Measurements from ENCODE around the gene DHRS1.
A peak's percentile ranks its signal among the peaks of the same experiment; 100 is the strongest.

DHRS1 gene

DNA sequence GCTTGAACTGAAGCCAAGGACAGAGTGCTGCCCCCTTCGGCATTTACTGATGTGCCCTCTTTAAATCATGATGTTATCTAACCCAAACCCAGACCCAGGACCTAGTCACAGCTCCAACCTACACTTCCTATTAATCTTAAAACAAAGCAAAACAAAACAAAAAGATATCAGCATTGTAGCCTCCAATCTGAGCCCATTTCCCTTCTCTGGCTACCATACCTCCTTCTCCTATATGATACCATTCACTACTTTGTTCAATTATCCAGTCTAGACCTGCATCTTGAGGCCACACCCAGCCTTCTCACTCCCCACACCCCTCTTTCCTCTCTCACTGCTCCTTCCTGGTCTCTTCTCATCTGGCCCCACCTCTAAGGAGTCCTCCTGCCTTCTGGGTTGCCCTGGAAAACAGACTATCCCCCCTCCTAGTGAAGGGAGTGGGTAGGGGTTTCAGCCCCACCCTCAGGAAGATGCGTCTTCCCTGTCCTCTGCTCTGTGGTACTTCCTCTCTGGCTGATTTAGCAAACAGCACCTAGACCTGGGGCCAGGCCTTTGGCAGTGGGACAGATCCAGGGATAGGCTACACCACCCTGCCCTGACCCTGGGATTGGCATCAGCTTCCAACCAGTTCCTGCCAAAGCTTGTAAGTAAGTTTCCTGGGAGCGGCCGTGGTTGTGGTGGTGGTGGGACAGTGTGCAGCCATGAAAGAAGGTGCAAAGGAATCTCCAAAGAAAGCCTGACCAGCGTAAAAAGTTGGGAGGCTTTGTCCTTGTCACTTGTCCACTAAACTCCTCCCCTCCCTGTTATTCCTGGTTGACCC, 15.0 kb upstream of the DHRS1 start:
- Histone ChIP-seq H3K27ac (no peak overlapping the region), H3K36me3 (no peaks in the 10 kb centered on the region), H3K4me3 (no peak overlapping the region), H3K9me3 (no peaks in the 10 kb centered on the region), H3K4me1 (peaks cover 0 to 31% (median 22%) of the 10 kb centered on the region in 4 donors), H3K27me3 (peaks cover 0 to 43% of the 10 kb centered on the region in 2 donors)
- TF ChIP-seq, protein P1, sequence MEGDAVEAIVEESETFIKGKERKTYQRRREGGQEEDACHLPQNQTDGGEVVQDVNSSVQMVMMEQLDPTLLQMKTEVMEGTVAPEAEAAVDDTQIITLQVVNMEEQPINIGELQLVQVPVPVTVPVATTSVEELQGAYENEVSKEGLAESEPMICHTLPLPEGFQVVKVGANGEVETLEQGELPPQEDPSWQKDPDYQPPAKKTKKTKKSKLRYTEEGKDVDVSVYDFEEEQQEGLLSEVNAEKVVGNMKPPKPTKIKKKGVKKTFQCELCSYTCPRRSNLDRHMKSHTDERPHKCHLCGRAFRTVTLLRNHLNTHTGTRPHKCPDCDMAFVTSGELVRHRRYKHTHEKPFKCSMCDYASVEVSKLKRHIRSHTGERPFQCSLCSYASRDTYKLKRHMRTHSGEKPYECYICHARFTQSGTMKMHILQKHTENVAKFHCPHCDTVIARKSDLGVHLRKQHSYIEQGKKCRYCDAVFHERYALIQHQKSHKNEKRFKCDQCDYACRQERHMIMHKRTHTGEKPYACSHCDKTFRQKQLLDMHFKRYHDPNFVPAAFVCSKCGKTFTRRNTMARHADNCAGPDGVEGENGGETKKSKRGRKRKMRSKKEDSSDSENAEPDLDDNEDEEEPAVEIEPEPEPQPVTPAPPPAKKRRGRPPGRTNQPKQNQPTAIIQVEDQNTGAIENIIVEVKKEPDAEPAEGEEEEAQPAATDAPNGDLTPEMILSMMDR (IDR thresholded peaks at IDR 0.05), result no peak
- DNase-seq, result no peak
- intact Hi-C loops (cut with DNase I; ENCODE audit: low total_unique reads), result no loop called here

DNA sequence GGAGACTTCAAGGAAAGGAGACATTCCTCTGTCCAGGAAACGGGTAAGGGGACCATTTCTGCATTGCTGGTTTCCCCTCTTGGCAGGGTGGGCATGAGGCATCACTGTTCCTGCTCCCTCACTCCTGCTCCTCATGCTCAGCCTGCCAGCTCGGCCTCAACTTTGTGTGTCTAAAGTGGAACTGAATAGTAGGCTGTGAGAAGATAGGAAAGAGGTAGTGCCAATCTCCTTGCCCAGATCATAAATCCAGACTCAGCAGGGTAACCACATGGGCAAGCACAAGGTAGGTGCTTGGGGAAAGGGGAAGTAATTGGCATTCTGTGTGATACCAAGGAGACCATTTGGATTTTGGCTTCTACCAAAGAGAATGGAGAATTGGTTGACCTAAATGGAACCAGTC, 14.3 kb upstream of the DHRS1 start:
- Histone ChIP-seq H3K27ac (no peak overlapping the region), H3K4me3 (no peak overlapping the region), H3K27me3 (peaks cover 0 to 37% of the 10 kb centered on the region in 2 donors), H3K36me3 (no peaks in the 10 kb centered on the region), H3K9me3 (no peaks in the 10 kb centered on the region), H3K4me1 (peaks cover 0 to 37% (median 23%) of the 10 kb centered on the region in 4 donors)
- TF ChIP-seq, protein P1 (IDR thresholded peaks at IDR 0.05), result no peak
- DNase-seq, result no peak
- intact Hi-C loops (cut with DNase I; ENCODE audit: low total_unique reads), result no loop called here

DNA sequence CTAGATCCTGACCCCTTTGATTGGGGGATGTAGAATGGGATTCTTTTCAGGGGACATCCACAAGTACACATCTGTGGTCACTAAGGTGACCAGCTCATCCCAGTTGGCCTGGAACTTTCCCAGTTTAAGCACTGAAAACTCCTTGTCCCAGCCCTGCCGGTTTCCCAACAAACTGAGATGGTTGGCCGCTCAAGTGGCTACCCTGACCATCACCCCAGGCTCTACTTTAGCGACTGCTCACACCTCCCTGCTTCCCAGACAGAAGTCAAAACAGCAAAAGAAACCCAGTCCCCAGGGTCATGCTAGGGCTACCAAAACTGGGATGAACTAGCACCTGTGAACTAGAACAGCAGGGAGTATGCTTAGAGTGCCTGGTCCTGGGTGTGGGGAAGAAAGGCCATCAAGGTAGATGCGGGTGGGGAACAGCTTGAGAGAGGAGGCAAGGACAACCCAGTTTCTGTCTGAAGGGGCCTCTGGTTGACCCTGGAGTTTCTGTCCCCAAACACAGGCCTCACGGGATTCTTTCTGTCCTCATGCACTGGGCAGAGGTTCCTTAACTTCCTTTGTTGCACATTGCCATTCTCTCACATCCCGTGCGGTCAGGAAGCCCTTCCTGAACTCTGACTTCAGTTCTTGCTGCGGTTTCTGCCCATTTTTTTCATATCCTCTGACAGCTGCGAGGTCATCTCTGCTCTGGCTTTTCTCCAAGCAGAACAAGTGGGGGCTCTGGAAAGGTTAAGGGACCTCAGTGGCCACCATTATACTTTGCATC, 13.3 kb upstream of the DHRS1 start:
- Histone ChIP-seq H3K4me3 (no peak overlapping the region), H3K36me3 (no peaks in the 10 kb centered on the region), H3K4me1 (peaks cover 0 to 37% (median 23%) of the 10 kb centered on the region in 4 donors), H3K27me3 (peaks cover 0 to 30% of the 10 kb centered on the region in 2 donors), H3K9me3 (no peaks in the 10 kb centered on the region), H3K27ac (peak overlapping the region in 1 of 2 donors; percentile 26)
- DNase-seq, result peak in 1 of 2 donors; percentile 59
- intact Hi-C loops (cut with DNase I; ENCODE audit: low total_unique reads), result no loop called here
- TF ChIP-seq, protein P1 (IDR thresholded peaks at IDR 0.05), result no peak

DNA sequence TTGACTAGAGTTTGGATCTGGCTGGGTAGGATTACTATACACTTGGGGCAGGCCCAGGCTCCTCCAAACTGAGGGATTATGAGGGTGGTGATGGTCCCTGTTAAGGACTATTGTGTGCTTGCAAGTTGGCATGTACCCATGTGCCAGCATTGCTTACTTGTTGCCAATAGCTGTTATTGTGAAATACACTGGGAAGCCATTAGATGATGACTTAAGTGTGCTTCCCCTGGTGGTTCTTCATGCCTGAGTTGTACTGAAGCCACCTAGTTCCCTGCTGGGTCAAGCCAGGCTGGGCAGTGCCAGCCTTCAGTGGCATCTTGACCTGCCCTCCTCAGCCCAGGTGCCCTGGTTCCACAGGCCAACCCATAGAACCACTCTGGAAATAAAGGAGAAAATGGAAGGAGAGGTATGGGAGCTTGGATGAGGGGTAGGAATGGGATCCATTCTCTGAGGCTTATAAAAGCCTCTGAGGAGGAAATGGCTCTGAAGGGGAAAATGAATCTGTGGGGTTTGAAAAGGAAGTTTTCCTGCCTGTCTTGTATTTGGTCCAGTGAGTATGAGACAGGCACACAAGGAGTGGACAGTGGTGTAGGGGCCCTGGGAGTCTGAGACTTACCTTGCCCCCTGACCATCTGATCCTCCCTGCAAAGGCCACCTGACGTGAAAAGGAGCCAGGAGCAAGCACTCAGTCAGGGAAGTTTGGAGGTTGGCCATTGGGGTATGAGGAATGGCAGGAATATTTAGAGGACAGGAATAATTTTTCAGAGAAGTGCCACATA, 12.4 kb upstream of the DHRS1 start:
- Histone ChIP-seq H3K4me3 (peak overlapping the region in 1 of 2 donors; percentile 56), H3K4me1 (peaks cover 0 to 37% (median 23%) of the 10 kb centered on the region in 4 donors), H3K27me3 (peaks cover 0 to 22% of the 10 kb centered on the region in 2 donors), H3K9me3 (no peaks in the 10 kb centered on the region), H3K27ac (peak overlapping the region; percentile 69 to 79), H3K36me3 (peaks cover 0 to 9% (median 4%) of the 10 kb centered on the region in 3 donors)
- TF ChIP-seq, protein P1 (IDR thresholded peaks at IDR 0.05), result no peak
- no peak for DNase-seq
- intact Hi-C loops (cut with DNase I; ENCODE audit: low total_unique reads), result no loop called here

Measured in tibial artery (tissue), 4 donors.